Suprapubic skin (tissue), 4 donors: ENCODE results near the gene SLC9C1.

Source experiments
- EP300 ChIP-seq: sonication (generic); formaldehyde crosslinking; IDR thresholded peaks from one replicate; pipeline ENCODE4 v1.6.1; 2017; ENCODE audit warnings: antibody characterized with exemption
- POLR2A ChIP-seq, 2 donors: fragments of 450-650 bp; IDR thresholded peaks; one replicate each; pipeline ENCODE4 v1.6.1; 2017; ENCODE audit warnings: antibody characterized with exemption in 2 of 2, mild to moderate bottlenecking in 2 of 2, moderate library complexity in 2 of 2
- POLR2AphosphoS5 ChIP-seq, 3 donors: sonication (generic); formaldehyde crosslinking; IDR thresholded peaks; one replicate each; pipeline ENCODE4 v1.6.1; 2017; ENCODE audit warnings: antibody characterized with exemption in 3 of 3
- TF ChIP-seq, protein P1 (sequence below), 2 donors: fragments of 200-600 bp in 1 of 2; fragments of 450-650 bp in 1 of 2; sonication (generic) in 1 of 2; IDR thresholded peaks; one replicate each; pipeline ENCODE4 v1.5.1; 2016 to 2019; ENCODE audit warnings: antibody characterized with exemption in 2 of 2, mild to moderate bottlenecking in 1 of 2, moderate library complexity in 1 of 2

DNA sequence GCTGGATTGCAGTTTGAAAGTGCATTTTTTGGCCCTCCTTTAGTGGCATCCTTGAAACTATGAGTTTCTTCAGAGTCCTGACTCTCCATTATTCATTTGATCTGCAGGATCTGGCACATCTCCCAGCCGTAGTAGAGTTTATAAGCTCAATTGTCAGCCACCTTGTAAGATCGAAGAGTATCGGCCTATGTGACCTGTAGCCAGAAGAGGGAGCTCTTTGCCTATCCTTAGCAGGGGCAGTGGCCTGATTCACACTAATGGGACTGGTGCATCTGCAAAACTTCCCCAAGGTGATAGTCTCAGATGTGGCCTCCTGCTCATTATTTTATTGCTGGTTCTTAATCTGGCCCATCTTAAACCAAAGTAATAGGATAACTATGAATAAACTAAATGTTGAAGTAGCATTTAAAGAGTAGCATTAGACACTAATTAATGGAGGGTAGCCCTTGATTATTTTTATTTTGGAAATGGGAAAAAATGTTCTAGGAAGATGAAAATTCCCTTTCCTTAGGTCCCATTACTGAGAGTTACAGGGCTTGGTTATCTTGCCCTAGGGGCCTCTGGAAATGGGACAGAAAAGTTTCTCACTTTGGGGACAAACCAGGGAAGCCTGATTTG is 182.1 kb downstream of the SLC9C1 start:
- TF ChIP-seq, protein P1, sequence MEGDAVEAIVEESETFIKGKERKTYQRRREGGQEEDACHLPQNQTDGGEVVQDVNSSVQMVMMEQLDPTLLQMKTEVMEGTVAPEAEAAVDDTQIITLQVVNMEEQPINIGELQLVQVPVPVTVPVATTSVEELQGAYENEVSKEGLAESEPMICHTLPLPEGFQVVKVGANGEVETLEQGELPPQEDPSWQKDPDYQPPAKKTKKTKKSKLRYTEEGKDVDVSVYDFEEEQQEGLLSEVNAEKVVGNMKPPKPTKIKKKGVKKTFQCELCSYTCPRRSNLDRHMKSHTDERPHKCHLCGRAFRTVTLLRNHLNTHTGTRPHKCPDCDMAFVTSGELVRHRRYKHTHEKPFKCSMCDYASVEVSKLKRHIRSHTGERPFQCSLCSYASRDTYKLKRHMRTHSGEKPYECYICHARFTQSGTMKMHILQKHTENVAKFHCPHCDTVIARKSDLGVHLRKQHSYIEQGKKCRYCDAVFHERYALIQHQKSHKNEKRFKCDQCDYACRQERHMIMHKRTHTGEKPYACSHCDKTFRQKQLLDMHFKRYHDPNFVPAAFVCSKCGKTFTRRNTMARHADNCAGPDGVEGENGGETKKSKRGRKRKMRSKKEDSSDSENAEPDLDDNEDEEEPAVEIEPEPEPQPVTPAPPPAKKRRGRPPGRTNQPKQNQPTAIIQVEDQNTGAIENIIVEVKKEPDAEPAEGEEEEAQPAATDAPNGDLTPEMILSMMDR (IDR thresholded peaks at IDR 0.05), result peak; percentile 11 to 59
- no peak for TF ChIP-seq POLR2A (IDR thresholded peaks at IDR 0.05)
- TF ChIP-seq POLR2AphosphoS5 (IDR thresholded peaks at IDR 0.05), result no peak
- no peak for TF ChIP-seq EP300
